ENCODE measurements around the gene PRDM16. TPM values are rescaled to one million over a fixed set of nuclear protein-coding genes. Genes with fewer than 3 reads are reported as not detected.

Gene PRDM16
- polyA plus RNA-seq, 1 of the 3 experiments (the other 2 are of a cell fraction): not detected

DNA sequence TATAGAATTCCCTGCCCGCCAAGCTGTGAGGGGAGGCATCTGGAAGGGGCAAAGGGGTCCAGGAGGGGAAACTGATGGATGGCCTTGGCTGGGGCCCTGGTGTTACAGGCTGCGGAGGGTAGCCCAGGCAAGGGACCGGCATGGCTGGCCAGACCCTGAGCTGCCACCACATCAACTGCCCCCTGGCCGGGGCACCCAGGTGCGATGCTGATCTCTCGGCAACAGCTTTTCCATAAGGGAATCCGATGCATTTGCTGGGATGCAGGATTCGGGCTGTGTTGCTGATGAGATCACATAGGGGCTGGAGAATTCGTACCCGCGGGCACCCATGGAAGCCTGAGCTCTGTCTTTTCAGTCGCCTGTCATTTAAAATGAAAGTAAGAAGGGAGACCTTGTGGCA is 73.7 kb downstream of the PRDM16 start:
- Histone ChIP-seq H4K20me1 (ENCODE audit: insufficient read depth) (no peaks in the 10 kb centered on the region), H3K9me2 (no peaks in the 10 kb centered on the region), H3K9me3 (no peaks in the 10 kb centered on the region), H3K27me3 (ENCODE audit: insufficient read depth) (peaks cover 24% of the 10 kb centered on the region; the same call in 1 of the 2 replicates), H2AFZ (ENCODE audit: low read depth) (no peak overlapping the region), H3K36me3 (replicated peaks in 1 of 2; ENCODE audit: control insufficient read depth in 1 of 2, insufficient read depth in 2 of 2, low read length in 1 of 2) (no peaks in the 10 kb centered on the region), H3K4me2 (no peak overlapping the region), H3K4me1 (ENCODE audit: control insufficient read depth in 1 of 2, insufficient read depth in 2 of 2, low read depth in 1 of 2, low read length in 1 of 2) (peaks cover 0 to 13% of the 10 kb centered on the region in 2 experiments; a peak in 1 of 4 replicates), H3K4me3 (ENCODE audit: low read depth in 2 of 2, low read length in 1 of 2) (no peak overlapping the region), H3K9ac (no peak overlapping the region), H3K27ac (ENCODE audit: low read depth in 2 of 2, low read length in 1 of 2) (no peak overlapping the region), H3F3A (replicated peaks; ENCODE audit: insufficient read depth) (no peaks in the 10 kb centered on the region), H3K79me2 (ENCODE audit: insufficient read depth) (no peaks in the 10 kb centered on the region)
- DNase-seq: no peak
- TF ChIP-seq CHD2 (IDR thresholded peaks at IDR 0.05; ENCODE audit: low read length, partially characterized antibody) (no peak), GATA2 (CRISPR knock-in tag; IDR thresholded peaks at IDR 0.05) (no peak), MXI1 (IDR thresholded peaks at IDR 0.05; ENCODE audit: low read depth, low read length) (no peak), MEF2A (IDR thresholded peaks at IDR 0.05; ENCODE audit: borderline replicate concordance, low read depth) (no peak), RCOR1 (IDR thresholded peaks at IDR 0.05; ENCODE audit: low read length) (no peak), RXRA (IDR thresholded peaks at IDR 0.05; ENCODE audit: borderline replicate concordance, low read depth) (no peak), POLR2AphosphoS5 (IDR thresholded peaks at IDR 0.05; ENCODE audit: low read depth, low read length) (no peak), SIN3A (IDR thresholded peaks at IDR 0.05; ENCODE audit: borderline replicate concordance, low read depth, low read length) (no peak)
- TF ChIP-seq, protein P1, sequence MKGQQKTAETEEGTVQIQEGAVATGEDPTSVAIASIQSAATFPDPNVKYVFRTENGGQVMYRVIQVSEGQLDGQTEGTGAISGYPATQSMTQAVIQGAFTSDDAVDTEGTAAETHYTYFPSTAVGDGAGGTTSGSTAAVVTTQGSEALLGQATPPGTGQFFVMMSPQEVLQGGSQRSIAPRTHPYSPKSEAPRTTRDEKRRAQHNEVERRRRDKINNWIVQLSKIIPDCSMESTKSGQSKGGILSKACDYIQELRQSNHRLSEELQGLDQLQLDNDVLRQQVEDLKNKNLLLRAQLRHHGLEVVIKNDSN (IDR thresholded peaks at IDR 0.05; ENCODE audit: borderline replicate concordance, low read depth): no peak
- POLR2A ChIA-PET: no interaction called here
- 8% methylated on average over 2 of the region's 12 CpGs for WGBS (ENCODE audit: low lambda C conversion rate)
- CTCF ChIA-PET: interaction anchor here (1.0 to 1.6 kb wide), 2 partner anchors 11 to 141 kb away, joined by 3 read pairs; no protein-coding TSS in a partner anchor

DNA sequence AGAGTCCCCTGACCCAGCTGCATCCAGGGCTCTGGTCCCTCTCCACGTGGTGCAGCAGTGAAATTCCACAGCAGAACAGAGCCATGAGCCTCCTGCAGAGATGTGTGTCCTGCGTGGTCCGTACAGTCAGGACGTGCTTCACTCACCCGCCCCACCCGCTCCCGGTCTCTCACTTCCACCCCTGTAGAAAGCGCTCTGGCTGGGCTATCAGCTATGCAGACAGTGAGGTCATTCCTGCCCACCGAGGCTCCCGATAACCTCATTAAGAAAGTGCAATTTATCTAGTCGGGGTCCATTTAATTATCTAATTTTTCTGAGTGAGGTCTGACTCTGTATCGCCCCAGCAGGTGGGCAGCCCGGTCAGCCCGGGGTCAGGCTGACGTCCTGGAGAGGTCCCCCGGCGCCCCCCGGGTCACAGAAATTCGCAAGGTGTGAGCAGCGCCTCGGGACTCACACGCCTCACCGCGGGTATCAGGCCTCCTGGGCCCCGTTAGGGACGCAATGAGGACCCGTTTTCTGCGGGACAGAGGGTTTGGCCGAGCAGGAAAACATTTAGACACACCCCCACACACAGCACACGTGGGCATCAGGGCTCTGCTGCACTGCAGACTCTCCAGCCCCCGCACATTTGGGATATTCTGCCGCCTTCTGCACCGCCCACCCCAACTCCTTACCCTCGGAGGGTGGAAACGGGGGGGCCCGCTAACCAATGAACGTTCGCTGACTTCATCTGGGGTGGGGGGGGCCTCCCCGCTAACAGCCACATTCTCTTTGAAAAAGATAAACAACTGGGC is 76.7 kb downstream of the PRDM16 start:
- Histone ChIP-seq H2AFZ (ENCODE audit: low read depth) (no peak overlapping the region), H3K9ac (no peak overlapping the region), H3K9me3 (no peaks in the 10 kb centered on the region), H3K4me3 (ENCODE audit: low read depth in 2 of 2, low read length in 1 of 2) (no peak overlapping the region), H3K79me2 (ENCODE audit: insufficient read depth) (no peaks in the 10 kb centered on the region), H3F3A (replicated peaks; ENCODE audit: insufficient read depth) (no peaks in the 10 kb centered on the region), H4K20me1 (ENCODE audit: insufficient read depth) (no peaks in the 10 kb centered on the region), H3K27ac (ENCODE audit: low read depth in 2 of 2, low read length in 1 of 2) (no peak overlapping the region), H3K9me2 (no peaks in the 10 kb centered on the region), H3K4me1 (ENCODE audit: control insufficient read depth in 1 of 2, insufficient read depth in 2 of 2, low read depth in 1 of 2, low read length in 1 of 2) (no peaks in the 10 kb centered on the region; a peak in 1 of 4 replicates), H3K36me3 (replicated peaks in 1 of 2; ENCODE audit: control insufficient read depth in 1 of 2, insufficient read depth in 2 of 2, low read length in 1 of 2) (no peaks in the 10 kb centered on the region), H3K4me2 (no peak overlapping the region), H3K27me3 (ENCODE audit: insufficient read depth) (peaks cover 17% of the 10 kb centered on the region; the same call in 1 of the 2 replicates)
- ChIA-PET POLR2A (no interaction called here), CTCF (no interaction called here)
- no peak for DNase-seq
- 13% methylated on average over 26 of the region's 39 CpGs for WGBS (ENCODE audit: low lambda C conversion rate)
- TF ChIP-seq RFX5 (IDR thresholded peaks at IDR 0.05; ENCODE audit: low read length): no peak
- no peak for TF ChIP-seq ELF1 (IDR thresholded peaks at IDR 0.05)
- no peak for TF ChIP-seq CHD2 (IDR thresholded peaks at IDR 0.05; ENCODE audit: low read length, partially characterized antibody)
- TF ChIP-seq FOSL2 (IDR thresholded peaks at IDR 0.05; ENCODE audit: borderline replicate concordance, low read depth): no peak
- TF ChIP-seq TCF12 (IDR thresholded peaks at IDR 0.05): no peak
- no peak for TF ChIP-seq SMC3 (IDR thresholded peaks at IDR 0.05; ENCODE audit: low read depth, low read length)
- TF ChIP-seq NRF1 (IDR thresholded peaks at IDR 0.05; ENCODE audit: low read depth, low read length): no peak
- TF ChIP-seq, protein P2, sequence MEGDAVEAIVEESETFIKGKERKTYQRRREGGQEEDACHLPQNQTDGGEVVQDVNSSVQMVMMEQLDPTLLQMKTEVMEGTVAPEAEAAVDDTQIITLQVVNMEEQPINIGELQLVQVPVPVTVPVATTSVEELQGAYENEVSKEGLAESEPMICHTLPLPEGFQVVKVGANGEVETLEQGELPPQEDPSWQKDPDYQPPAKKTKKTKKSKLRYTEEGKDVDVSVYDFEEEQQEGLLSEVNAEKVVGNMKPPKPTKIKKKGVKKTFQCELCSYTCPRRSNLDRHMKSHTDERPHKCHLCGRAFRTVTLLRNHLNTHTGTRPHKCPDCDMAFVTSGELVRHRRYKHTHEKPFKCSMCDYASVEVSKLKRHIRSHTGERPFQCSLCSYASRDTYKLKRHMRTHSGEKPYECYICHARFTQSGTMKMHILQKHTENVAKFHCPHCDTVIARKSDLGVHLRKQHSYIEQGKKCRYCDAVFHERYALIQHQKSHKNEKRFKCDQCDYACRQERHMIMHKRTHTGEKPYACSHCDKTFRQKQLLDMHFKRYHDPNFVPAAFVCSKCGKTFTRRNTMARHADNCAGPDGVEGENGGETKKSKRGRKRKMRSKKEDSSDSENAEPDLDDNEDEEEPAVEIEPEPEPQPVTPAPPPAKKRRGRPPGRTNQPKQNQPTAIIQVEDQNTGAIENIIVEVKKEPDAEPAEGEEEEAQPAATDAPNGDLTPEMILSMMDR (IDR thresholded peaks at IDR 0.05): no peak
- TF ChIP-seq, protein P3, sequence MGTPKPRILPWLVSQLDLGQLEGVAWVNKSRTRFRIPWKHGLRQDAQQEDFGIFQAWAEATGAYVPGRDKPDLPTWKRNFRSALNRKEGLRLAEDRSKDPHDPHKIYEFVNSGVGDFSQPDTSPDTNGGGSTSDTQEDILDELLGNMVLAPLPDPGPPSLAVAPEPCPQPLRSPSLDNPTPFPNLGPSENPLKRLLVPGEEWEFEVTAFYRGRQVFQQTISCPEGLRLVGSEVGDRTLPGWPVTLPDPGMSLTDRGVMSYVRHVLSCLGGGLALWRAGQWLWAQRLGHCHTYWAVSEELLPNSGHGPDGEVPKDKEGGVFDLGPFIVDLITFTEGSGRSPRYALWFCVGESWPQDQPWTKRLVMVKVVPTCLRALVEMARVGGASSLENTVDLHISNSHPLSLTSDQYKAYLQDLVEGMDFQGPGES (IDR thresholded peaks at IDR 0.05; ENCODE audit: low read depth, low read length): no peak
- no peak for TF ChIP-seq TEAD4 (IDR thresholded peaks at IDR 0.05; ENCODE audit: borderline replicate concordance, insufficient read depth)
- TF ChIP-seq, protein P4, sequence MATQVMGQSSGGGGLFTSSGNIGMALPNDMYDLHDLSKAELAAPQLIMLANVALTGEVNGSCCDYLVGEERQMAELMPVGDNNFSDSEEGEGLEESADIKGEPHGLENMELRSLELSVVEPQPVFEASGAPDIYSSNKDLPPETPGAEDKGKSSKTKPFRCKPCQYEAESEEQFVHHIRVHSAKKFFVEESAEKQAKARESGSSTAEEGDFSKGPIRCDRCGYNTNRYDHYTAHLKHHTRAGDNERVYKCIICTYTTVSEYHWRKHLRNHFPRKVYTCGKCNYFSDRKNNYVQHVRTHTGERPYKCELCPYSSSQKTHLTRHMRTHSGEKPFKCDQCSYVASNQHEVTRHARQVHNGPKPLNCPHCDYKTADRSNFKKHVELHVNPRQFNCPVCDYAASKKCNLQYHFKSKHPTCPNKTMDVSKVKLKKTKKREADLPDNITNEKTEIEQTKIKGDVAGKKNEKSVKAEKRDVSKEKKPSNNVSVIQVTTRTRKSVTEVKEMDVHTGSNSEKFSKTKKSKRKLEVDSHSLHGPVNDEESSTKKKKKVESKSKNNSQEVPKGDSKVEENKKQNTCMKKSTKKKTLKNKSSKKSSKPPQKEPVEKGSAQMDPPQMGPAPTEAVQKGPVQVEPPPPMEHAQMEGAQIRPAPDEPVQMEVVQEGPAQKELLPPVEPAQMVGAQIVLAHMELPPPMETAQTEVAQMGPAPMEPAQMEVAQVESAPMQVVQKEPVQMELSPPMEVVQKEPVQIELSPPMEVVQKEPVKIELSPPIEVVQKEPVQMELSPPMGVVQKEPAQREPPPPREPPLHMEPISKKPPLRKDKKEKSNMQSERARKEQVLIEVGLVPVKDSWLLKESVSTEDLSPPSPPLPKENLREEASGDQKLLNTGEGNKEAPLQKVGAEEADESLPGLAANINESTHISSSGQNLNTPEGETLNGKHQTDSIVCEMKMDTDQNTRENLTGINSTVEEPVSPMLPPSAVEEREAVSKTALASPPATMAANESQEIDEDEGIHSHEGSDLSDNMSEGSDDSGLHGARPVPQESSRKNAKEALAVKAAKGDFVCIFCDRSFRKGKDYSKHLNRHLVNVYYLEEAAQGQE (IDR thresholded peaks at IDR 0.05; ENCODE audit: low read depth, low read length): no peak
- no peak for TF ChIP-seq MXI1 (IDR thresholded peaks at IDR 0.05; ENCODE audit: low read depth, low read length)
- TF ChIP-seq FOXM1 (IDR thresholded peaks at IDR 0.05; ENCODE audit: low read depth): no peak
- no peak for TF ChIP-seq EP300 (IDR thresholded peaks at IDR 0.05; ENCODE audit: borderline replicate concordance in 1 of 2, low read depth in 1 of 2, low read length in 1 of 2)

All from SK-N-SH (cell line).